ENCODE data around the gene CARMIL3.

The CARMIL3 gene

GRCh38 chr14:24116128-24116814, 64.5 kb downstream of the CARMIL3 start:
- TF ChIP-seq CTCF (IDR thresholded peaks at IDR 0.05; ENCODE audit: insufficient read depth, low read length, missing control alignments), result no peak
- ChIA-PET CTCF (interaction anchor here (0.6 to 4.7 kb wide), 10 partner anchors 8 to 181 kb away, joined by 3 to 30 read pairs (median 3); partner anchors contain the start of gene IRF9), POLR2A (no interaction called here)
- no peak for DNase-seq (ENCODE audit: low read depth, low spot score)
- H3K4me3 ChIP-seq (ENCODE audit: low read depth, low read length), result no peak overlapping the region

- DNase-seq (ENCODE audit: low read depth, low spot score), result no peak
- TF ChIP-seq CTCF (IDR thresholded peaks at IDR 0.05; ENCODE audit: insufficient read depth, low read length, missing control alignments), result no peak
- ChIA-PET POLR2A (no interaction called here), CTCF (interaction anchor here (1.0 to 4.7 kb wide), 8 partner anchors 9 to 180 kb away, joined by 3 to 30 read pairs (median 8); partner anchors contain the start of gene IRF9)
- no peak overlapping the region for H3K4me3 ChIP-seq (ENCODE audit: low read depth, low read length)
Measured at GRCh38 chr14:24117179-24117578, 65.4 kb downstream of the CARMIL3 start.

Data from AG04449 (cell line).